ENCODE data around the gene BEX4. TPM values are rescaled to one million over a fixed set of nuclear protein-coding genes. Genes with fewer than 3 reads are reported as not detected.

BEX4 gene
- total RNA-seq, 2 experiments from 2014 or later: 10.5 to 12.2 TPM

- Mint-ChIP-seq H3K36me3 (ENCODE audit: low read depth) (peaks cover 18% of the 10 kb centered on the region), H3K4me1 (peaks cover 16% of the 10 kb centered on the region), H3K9me3 (no peaks in the 10 kb centered on the region), H3K4me3 (peak overlapping the region; percentile 95), H3K27me3 (no peaks in the 10 kb centered on the region), H3K27ac (peak overlapping the region; percentile 90)
- ChIA-PET POLR2A (interaction anchor here (1.2 to 1.4 kb wide), 2 partner anchors 40 to 206 kb away, joined by 3 to 4 read pairs; partner anchors contain the start of gene BEX4), CTCF (interaction anchor here (1.0 to 1.6 kb wide), 2 partner anchors 43 to 209 kb away, joined by 3 to 6 read pairs; no protein-coding TSS in a partner anchor)
- peak; percentile 48 for DNase-seq
These were observed 39.4 kb downstream of the BEX4 start for GRCh38 chrX:103254171-103254824.

GRCh38 chrX:103254921-103255493, 40.1 kb downstream of the BEX4 start, which contains the start of gene TCEAL8:
TSS of gene TCEAL8 (minus strand) at chrX:103255155. CDS start at chrX:103253979, 1,176 bp downstream.
- DNase-seq: peak; percentile 69
- peak within 1 kb of the TSS; percentile 90 for H3K27ac Mint-ChIP-seq
- H3K9me3 Mint-ChIP-seq: no peaks in the 10 kb centered on the region
- H3K4me3 Mint-ChIP-seq: peak within 1 kb of the TSS; percentile 95
- H3K4me1 Mint-ChIP-seq: peaks cover 16% of the 10 kb centered on the region
- H3K36me3 Mint-ChIP-seq (ENCODE audit: low read depth): peaks cover 18% of the 10 kb centered on the region
- H3K27me3 Mint-ChIP-seq: no peaks in the 10 kb centered on the region
- ChIA-PET POLR2A (interaction anchor here (0.6 to 1.2 kb wide), 4 partner anchors 40 to 206 kb away, joined by 3 to 4 read pairs (median 3); partner anchors contain the start of gene BEX4), CTCF (interaction anchor here (0.7 to 1.6 kb wide), 3 partner anchors 44 to 215 kb away, joined by 3 to 6 read pairs (median 3); no protein-coding TSS in a partner anchor)

GRCh38 chrX:103256651-103257050, 41.7 kb downstream of the BEX4 start:
- H3K27ac Mint-ChIP-seq: no peak overlapping the region
- DNase-seq: no peak
- peaks cover 16% of the 10 kb centered on the region for H3K4me1 Mint-ChIP-seq
- POLR2A ChIA-PET: no interaction called here
- no peak overlapping the region for H3K4me3 Mint-ChIP-seq
- CTCF ChIA-PET: no interaction called here
- no peaks in the 10 kb centered on the region for H3K9me3 Mint-ChIP-seq
- peaks cover 18% of the 10 kb centered on the region for H3K36me3 Mint-ChIP-seq (ENCODE audit: low read depth)
- peaks cover 4% of the 10 kb centered on the region for H3K27me3 Mint-ChIP-seq

- Mint-ChIP-seq H3K4me3 (no peak overlapping the region), H3K4me1 (peaks cover 15% of the 10 kb centered on the region), H3K9me3 (no peaks in the 10 kb centered on the region), H3K36me3 (ENCODE audit: low read depth) (peaks cover 17% of the 10 kb centered on the region), H3K27me3 (peaks cover 9% of the 10 kb centered on the region), H3K27ac (no peak overlapping the region)
- DNase-seq: no peak
- ChIA-PET CTCF (no interaction called here), POLR2A (no interaction called here)
These were observed 43.4 kb downstream of the BEX4 start for GRCh38 chrX:103258275-103258674.

Other genes starting within 250 kb of the BEX4 start
- not detected for gene BEX1, start 150.9 kb upstream of the BEX4 start, total RNA-seq
- not detected for gene NXF3, start 122.0 kb upstream of the BEX4 start, total RNA-seq
- 10 to 100 TPM; 41.9 to 42.6 TPM for gene TCEAL8, start 40.0 kb downstream of the BEX4 start, total RNA-seq
- not detected for gene TCEAL5, start 61.6 kb downstream of the BEX4 start, total RNA-seq
- gene BEX2, start 95.9 kb downstream of the BEX4 start, total RNA-seq: 1 to 10 TPM; 8.1 to 9.3 TPM
- gene TCEAL7, start 115.1 kb downstream of the BEX4 start, total RNA-seq: not detected
- 1 to 10 TPM in 1 of 2 experiments, under 1 TPM in 1; 0.50 to 1.0 TPM for gene TCEAL9, start 141.4 kb downstream of the BEX4 start, total RNA-seq
- gene BEX3, start 161.4 kb downstream of the BEX4 start, total RNA-seq: 10 to 100 TPM; 18.6 to 20.0 TPM

Data from activated CD4-positive, alpha-beta memory T cell treated with anti-CD3 and anti-CD28 coated beads, Interleukin-2, amount 10 ng/mL, durations not matched to agents 7 days and 5 days (primary cell).